NCI-H82 treated with DMSO at 0.1 percent for 48 hours (cell line): Measurements from ENCODE around the gene NANP.
A peak's percentile ranks its signal among the peaks of the same experiment; 100 is the strongest.

Experiments used
- DNase-seq: peaks from one replicate; lab custom pipeline; 2025; ENCODE audit not compliant: unreplicated experiment; lab: John Stamatoyannopoulos, UW

NANP gene

GRCh38 chr20:25571817-25572216, 52.0 kb downstream of the NANP start:
- DNase-seq, result no peak

- DNase-seq, result no peak
These were observed 52.6 kb downstream of the NANP start for GRCh38 chr20:25571240-25571639.

DNA sequence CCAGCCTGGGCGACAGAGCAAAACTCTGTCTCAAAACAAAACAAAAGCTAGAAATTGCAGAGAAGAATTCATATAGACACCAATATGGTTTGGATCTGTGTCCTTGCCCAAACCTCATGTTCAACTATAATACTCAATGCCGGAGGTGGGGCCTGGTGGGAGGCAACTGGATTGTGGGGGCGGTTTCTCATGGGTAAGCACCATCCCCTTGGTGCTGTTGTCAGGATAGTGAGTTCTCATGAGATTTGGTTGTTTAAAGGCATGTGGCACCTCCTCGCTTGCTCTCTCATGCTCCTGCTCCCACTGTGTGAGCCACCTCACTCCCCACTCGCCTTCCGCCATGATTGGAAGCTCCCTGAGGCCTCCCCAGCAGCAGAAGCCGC, 53.7 kb downstream of the NANP start:
- DNase-seq, result no peak

GRCh38 chr20:25567286-25567685, 56.5 kb downstream of the NANP start:
- DNase-seq, result no peak

- no peak for DNase-seq
These were observed 57.0 kb downstream of the NANP start for GRCh38 chr20:25566821-25567220.

DNA sequence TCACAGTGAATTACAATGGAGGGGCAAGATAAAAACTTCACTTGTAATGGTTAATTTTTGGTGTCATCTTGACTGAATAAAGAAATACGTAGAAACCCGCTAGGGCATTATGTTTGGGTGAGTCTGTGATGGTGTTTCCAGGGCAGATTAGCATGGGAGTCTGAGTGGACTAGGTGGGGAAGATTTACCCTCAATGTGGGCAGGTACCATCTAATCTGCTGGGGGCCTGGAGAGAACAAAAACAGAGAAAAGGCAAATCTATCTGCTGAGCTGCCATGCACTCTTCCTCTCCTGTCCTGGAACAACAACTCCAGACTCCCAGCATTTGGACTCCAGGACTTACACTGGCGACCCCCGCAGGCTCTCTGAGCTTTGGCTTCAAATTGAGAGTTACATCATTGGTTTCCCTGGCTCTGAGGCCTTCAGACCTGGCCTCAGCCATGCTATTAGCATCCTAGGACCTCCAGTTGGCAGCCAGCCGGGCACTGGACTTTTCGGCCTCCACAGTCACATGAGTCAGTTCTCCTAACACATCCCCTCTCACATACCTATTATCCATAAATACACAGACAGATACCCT, 58.1 kb downstream of the NANP start:
- peak; percentile 48 for DNase-seq

DNA sequence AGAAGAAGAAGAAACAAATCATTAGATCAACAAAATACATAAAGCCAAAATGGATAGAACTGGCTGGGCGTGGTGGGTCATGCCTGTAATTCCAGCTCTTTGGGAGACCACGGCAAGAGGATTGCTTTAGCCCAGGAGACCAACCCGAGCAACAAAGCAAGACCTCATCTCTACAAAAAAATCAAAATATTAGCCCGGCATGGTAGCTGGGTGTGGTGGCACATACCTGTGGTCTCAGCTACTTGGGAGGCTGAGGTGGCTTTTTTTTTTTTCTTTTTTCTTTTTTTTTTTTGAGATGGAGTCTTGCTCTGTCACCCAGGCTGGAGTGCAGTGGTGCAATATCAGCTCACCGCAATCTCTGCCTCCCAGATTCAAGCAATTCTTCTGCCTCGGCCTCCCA, 59.9 kb downstream of the NANP start:
- DNase-seq, result no peak

- DNase-seq, result no peak
These were observed 60.5 kb downstream of the NANP start for GRCh38 chr20:25563362-25563761.
